GM21528 (cell line): Measurements from ENCODE around the gene RGS6.

ENCODE experiments used
- ATAC-seq: cut with Tn5 transposase; IDR thresholded peaks from one replicate; pipeline ENCODE4 v1.9.1; 2021; ENCODE audit warnings: mild to moderate bottlenecking, moderate library complexity; ENCODE audit not compliant: unreplicated experiment, low FRiP score

The RGS6 gene

GRCh38 chr14:72377016-72377415 lies 444.8 kb downstream of the RGS6 start:
- ATAC-seq = no peak

GRCh38 chr14:72380456-72380855 lies 448.2 kb downstream of the RGS6 start:
- ATAC-seq = no peak

- ATAC-seq = no peak
These were observed 451.6 kb downstream of the RGS6 start for GRCh38 chr14:72383865-72384264.

GRCh38 chr14:72387726-72388125 lies 455.5 kb downstream of the RGS6 start:
- no peak for ATAC-seq

- ATAC-seq = no peak
These were observed 457.0 kb downstream of the RGS6 start for GRCh38 chr14:72389200-72389599.

GRCh38 chr14:72401101-72401625 lies 468.9 kb downstream of the RGS6 start:
- ATAC-seq = no peak

- ATAC-seq = no peak
These were observed 469.6 kb downstream of the RGS6 start for GRCh38 chr14:72401632-72402376.

GRCh38 chr14:72402377-72402772 lies 470.1 kb downstream of the RGS6 start:
- ATAC-seq = no peak

GRCh38 chr14:72404106-72404774 lies 472.0 kb downstream of the RGS6 start:
- no peak for ATAC-seq

GRCh38 chr14:72404998-72405397 lies 472.8 kb downstream of the RGS6 start:
- no peak for ATAC-seq

- no peak for ATAC-seq
These were observed 475.8 kb downstream of the RGS6 start for GRCh38 chr14:72408020-72408419.

- no peak for ATAC-seq
These were observed 476.8 kb downstream of the RGS6 start for GRCh38 chr14:72409047-72409446.

GRCh38 chr14:72416081-72416849 lies 484.0 kb downstream of the RGS6 start:
- ATAC-seq = no peak

- no peak for ATAC-seq
These were observed 484.7 kb downstream of the RGS6 start for GRCh38 chr14:72416892-72417291.

- ATAC-seq = no peak
These were observed 486.6 kb downstream of the RGS6 start for GRCh38 chr14:72418806-72419205.

- ATAC-seq = no peak
These were observed 487.1 kb downstream of the RGS6 start for GRCh38 chr14:72419226-72419775.

- no peak for ATAC-seq
These were observed 488.7 kb downstream of the RGS6 start for GRCh38 chr14:72420749-72421474.

GRCh38 chr14:72423957-72424356 lies 491.7 kb downstream of the RGS6 start:
- no peak for ATAC-seq

GRCh38 chr14:72430457-72430856 lies 498.2 kb downstream of the RGS6 start:
- no peak for ATAC-seq

- ATAC-seq = no peak
These were observed 500.5 kb downstream of the RGS6 start for GRCh38 chr14:72432748-72433147.
